HG03342 (cell line): ENCODE measurements around the gene PSORS1C1.
"Not testable (repeated sequence)": the region's sequence is repeated elsewhere in the genome, so short reads cannot be mapped to it uniquely, and the experiment has no call there.

Experiments
- ATAC-seq: cut with Tn5 transposase; IDR thresholded peaks from one replicate; pipeline ENCODE4 v1.9.1; 2021; ENCODE audit warnings: mild to moderate bottlenecking, moderate library complexity; ENCODE audit not compliant: unreplicated experiment

The PSORS1C1 gene

GRCh38 chr6:31157513-31158139, 43.0 kb downstream of the PSORS1C1 start, which contains the start of gene CCHCR1:
CCHCR1 (minus strand) TSS chr6:31157802; CDS start chr6:31157600, 202 bp downstream.
- no peak for ATAC-seq

GRCh38 chr6:31158140-31158862, 43.7 kb downstream of the PSORS1C1 start, which contains the start of gene TCF19:
TCF19 (plus strand) TSS chr6:31158589; CDS start chr6:31159470, 881 bp downstream.
- peak; percentile 80 for ATAC-seq

GRCh38 chr6:31158863-31159855, 44.6 kb downstream of the PSORS1C1 start:
- ATAC-seq: peak; percentile 2

GRCh38 chr6:31161216-31162126, 46.9 kb downstream of the PSORS1C1 start:
- no peak for ATAC-seq

GRCh38 chr6:31162463-31163165, 48.0 kb downstream of the PSORS1C1 start:
- no peak for ATAC-seq

- ATAC-seq: no peak
These were observed 49.3 kb downstream of the PSORS1C1 start for GRCh38 chr6:31163922-31164321.

GRCh38 chr6:31164475-31165063, 50.0 kb downstream of the PSORS1C1 start:
- ATAC-seq: not testable (repeated sequence)

GRCh38 chr6:31165064-31165832, 50.6 kb downstream of the PSORS1C1 start:
- ATAC-seq: peak; percentile 73

GRCh38 chr6:31165986-31166385, 51.4 kb downstream of the PSORS1C1 start:
- ATAC-seq: no peak

GRCh38 chr6:31168606-31169005, 54.0 kb downstream of the PSORS1C1 start:
- no peak for ATAC-seq

GRCh38 chr6:31169123-31169857, 54.7 kb downstream of the PSORS1C1 start:
- ATAC-seq: no peak

- not testable (repeated sequence) for ATAC-seq
These were observed 55.4 kb downstream of the PSORS1C1 start for GRCh38 chr6:31169858-31170599.

GRCh38 chr6:31170600-31170881, 55.9 kb downstream of the PSORS1C1 start, which contains the start of gene POU5F1:
POU5F1 (minus strand) TSS chr6:31170682; CDS start chr6:31170620, 62 bp downstream.
- no peak for ATAC-seq

GRCh38 chr6:31170987-31171671, 56.5 kb downstream of the PSORS1C1 start:
- ATAC-seq: no peak

GRCh38 chr6:31171931-31172905, 57.6 kb downstream of the PSORS1C1 start:
- ATAC-seq: no peak
